Measurements from ENCODE around the gene CACNA1C. TPM values are rescaled to one million over a fixed set of nuclear protein-coding genes. Genes with fewer than 3 reads are reported as not detected.

Gene CACNA1C
- total RNA-seq, 1 donor from 2014 or later: 0.02 TPM

GRCh38 chr12:2435511-2435910 lies 382.7 kb downstream of the CACNA1C start:
- TF ChIP-seq CTCF (IDR thresholded peaks at IDR 0.05): no peak
- no peaks in the 10 kb centered on the region for H3K4me1 Mint-ChIP-seq
- intact Hi-C loops (cut with micrococcal nuclease): no loop called here
- no peak overlapping the region for H3K27ac Mint-ChIP-seq
- no peak for DNase-seq
- ChIA-PET POLR2A (no interaction called here), CTCF (no interaction called here)
- no peak for ATAC-seq (ENCODE audit: low read depth)
- H3K9me3 Mint-ChIP-seq: no peaks in the 10 kb centered on the region
- peaks cover 4% of the 10 kb centered on the region for H3K27me3 Mint-ChIP-seq
- no peak overlapping the region for H3K4me3 Mint-ChIP-seq
- H3K36me3 Mint-ChIP-seq (ENCODE audit: low read depth): no peaks in the 10 kb centered on the region

GRCh38 chr12:2439332-2440100 lies 386.7 kb downstream of the CACNA1C start:
- ChIA-PET CTCF (no interaction called here), POLR2A (no interaction called here)
- Mint-ChIP-seq H3K9me3 (no peaks in the 10 kb centered on the region), H3K27ac (no peak overlapping the region), H3K4me1 (no peaks in the 10 kb centered on the region), H3K36me3 (ENCODE audit: low read depth) (no peaks in the 10 kb centered on the region), H3K4me3 (no peak overlapping the region), H3K27me3 (peaks cover 3% of the 10 kb centered on the region)
- ATAC-seq (ENCODE audit: low read depth) (no peak), DNase-seq (no peak)
- intact Hi-C loops (cut with micrococcal nuclease): no loop called here
- TF ChIP-seq CTCF (IDR thresholded peaks at IDR 0.05): no peak

- CTCF ChIA-PET: no interaction called here
Observed at GRCh38 chr12:2443776-2444175, 391.0 kb downstream of the CACNA1C start.

DNA sequence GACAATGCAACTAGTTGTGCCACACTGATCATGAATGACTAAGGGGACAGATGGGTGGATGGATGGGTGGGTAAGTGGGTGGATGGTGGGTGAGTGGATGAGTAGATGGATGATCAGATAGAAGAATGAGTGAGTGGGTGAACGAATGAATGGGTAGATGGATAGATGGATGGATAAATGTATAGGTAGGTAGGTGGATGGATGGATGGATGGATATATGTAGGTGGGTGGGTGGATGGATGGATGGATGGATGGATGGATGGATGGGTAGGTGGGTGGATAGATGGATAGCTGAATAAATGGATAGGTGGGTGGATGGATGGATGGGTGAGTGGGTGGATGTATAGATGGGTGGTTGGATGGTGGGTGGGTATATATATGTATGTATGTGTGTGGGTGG lies 393.2 kb downstream of the CACNA1C start:
- TF ChIP-seq CTCF (IDR thresholded peaks at IDR 0.05): no peak
- no peak overlapping the region for H3K4me3 Mint-ChIP-seq
- ATAC-seq (ENCODE audit: low read depth): no peak
- POLR2A ChIA-PET: no interaction called here
- H3K9me3 Mint-ChIP-seq: no peaks in the 10 kb centered on the region
- intact Hi-C loops (cut with micrococcal nuclease): no loop called here
- CTCF ChIA-PET: no interaction called here
- H3K4me1 Mint-ChIP-seq: no peaks in the 10 kb centered on the region
- peaks cover 4% of the 10 kb centered on the region for H3K27me3 Mint-ChIP-seq
- DNase-seq: no peak
- H3K36me3 Mint-ChIP-seq (ENCODE audit: low read depth): no peaks in the 10 kb centered on the region
- H3K27ac Mint-ChIP-seq: no peak overlapping the region

More at GRCh38 chr12:2443776-2444175, 391.0 kb downstream of the CACNA1C start:
- no peak overlapping the region for H3K4me3 Mint-ChIP-seq
- H3K27me3 Mint-ChIP-seq: peaks cover 4% of the 10 kb centered on the region
- no peaks in the 10 kb centered on the region for H3K9me3 Mint-ChIP-seq
- no peaks in the 10 kb centered on the region for H3K4me1 Mint-ChIP-seq
- intact Hi-C loops (cut with micrococcal nuclease): no loop called here
- ATAC-seq (ENCODE audit: low read depth) (no peak), DNase-seq (no peak)
- no peaks in the 10 kb centered on the region for H3K36me3 Mint-ChIP-seq (ENCODE audit: low read depth)
- no peak overlapping the region for H3K27ac Mint-ChIP-seq
- POLR2A ChIA-PET: no interaction called here
- no peak for TF ChIP-seq CTCF (IDR thresholded peaks at IDR 0.05)

- no peak overlapping the region for H3K27ac Mint-ChIP-seq
- H3K4me1 Mint-ChIP-seq: no peaks in the 10 kb centered on the region
- DNase-seq: no peak
- peaks cover 4% of the 10 kb centered on the region for H3K27me3 Mint-ChIP-seq
- H3K4me3 Mint-ChIP-seq: no peak overlapping the region
- TF ChIP-seq CTCF (IDR thresholded peaks at IDR 0.05): no peak
- H3K9me3 Mint-ChIP-seq: no peaks in the 10 kb centered on the region
- POLR2A ChIA-PET: no interaction called here
- H3K36me3 Mint-ChIP-seq (ENCODE audit: low read depth): no peaks in the 10 kb centered on the region
- intact Hi-C loops (cut with micrococcal nuclease): no loop called here
- no peak for ATAC-seq (ENCODE audit: low read depth)
- CTCF ChIA-PET: no interaction called here
Observed at GRCh38 chr12:2447861-2448260, 395.1 kb downstream of the CACNA1C start.

All from activated B cell treated with CpG ODN at 0.5 μM for 24 hours (primary cell).